Parathyroid adenoma (tissue), 2 donors: Measurements from ENCODE around the gene LAMC2.
A peak's percentile ranks its signal among the peaks of the same experiment; 100 is the strongest.

Experiments used
- H2AFZ ChIP-seq: fragments of 300-600 bp; sonication (generic); one replicate; pipeline ENCODE4 v1.7.0; 2017; ENCODE audit warnings: antibody characterized with exemption, mild to moderate bottlenecking
- H3K27ac ChIP-seq: fragments of 300-600 bp; sonication (generic); one replicate; pipeline ENCODE4 v1.7.0; 2017
- H3K27me3 ChIP-seq: fragments of 300-600 bp; sonication (generic); one replicate; pipeline ENCODE4 v1.7.0; 2017; ENCODE audit warnings: low read length; ENCODE audit not compliant: control insufficient read depth, insufficient read depth
- H3K36me3 ChIP-seq: fragments of 300-600 bp; sonication (generic); one replicate; pipeline ENCODE4 v1.7.0; 2017; ENCODE audit warnings: low read length; ENCODE audit not compliant: control insufficient read depth, insufficient read depth
- H3K4me1 ChIP-seq: fragments of 300-600 bp; sonication (generic); one replicate; pipeline ENCODE4 v1.7.0; 2017; ENCODE audit warnings: control low read depth
- H3K4me2 ChIP-seq: fragments of 300-600 bp; sonication (generic); one replicate; pipeline ENCODE4 v1.7.0; 2017; ENCODE audit warnings: low read length
- H3K4me3 ChIP-seq: fragments of 300-600 bp; sonication (generic); one replicate; pipeline ENCODE4 v1.7.0; 2017; ENCODE audit warnings: low read depth, low read length
- H3K79me2 ChIP-seq: fragments of 300-600 bp; sonication (generic); one replicate; pipeline ENCODE4 v1.7.0; 2017; ENCODE audit warnings: control low read depth
- H3K9ac ChIP-seq: fragments of 300-600 bp; sonication (generic); one replicate; pipeline ENCODE4 v1.7.0; 2017; ENCODE audit warnings: mild to moderate bottlenecking
- H3K9me3 ChIP-seq: fragments of 300-600 bp; sonication (generic); one replicate; pipeline ENCODE4 v1.7.0; 2017; ENCODE audit warnings: low read length; ENCODE audit not compliant: control insufficient read depth
- CTCF ChIP-seq: fragments of 300-600 bp; sonication (generic); IDR thresholded peaks from one replicate; pipeline ENCODE4 v1.7.0; 2017; ENCODE audit warnings: antibody characterized with exemption, mild to moderate bottlenecking
- donor health status: primary hyperparathyroidism.

LAMC2 gene

GRCh38 chr1:183185941-183186490 lies at the start of gene LAMC2:
Gene LAMC2 (plus strand): TSS chr1:183186264. CDS start chr1:183186353, 89 bp downstream.
- TF ChIP-seq CTCF: no peak
- H3K4me3 ChIP-seq: peak within 1 kb of the TSS; percentile 6
- no peaks in the 10 kb centered on the region for H3K27me3 ChIP-seq
- H3K4me1 ChIP-seq: no peaks in the 10 kb centered on the region
- peak within 1 kb of the TSS; percentile 22 for H3K4me2 ChIP-seq
- H3K9ac ChIP-seq: no peak within 1 kb of the TSS
- H3K79me2 ChIP-seq: no peaks in the 10 kb centered on the region
- no peaks in the 10 kb centered on the region for H3K9me3 ChIP-seq
- H2AFZ ChIP-seq: peak within 1 kb of the TSS; percentile 75
- no peak within 1 kb of the TSS for H3K27ac ChIP-seq
- H3K36me3 ChIP-seq: no peaks in the 10 kb centered on the region

DNA sequence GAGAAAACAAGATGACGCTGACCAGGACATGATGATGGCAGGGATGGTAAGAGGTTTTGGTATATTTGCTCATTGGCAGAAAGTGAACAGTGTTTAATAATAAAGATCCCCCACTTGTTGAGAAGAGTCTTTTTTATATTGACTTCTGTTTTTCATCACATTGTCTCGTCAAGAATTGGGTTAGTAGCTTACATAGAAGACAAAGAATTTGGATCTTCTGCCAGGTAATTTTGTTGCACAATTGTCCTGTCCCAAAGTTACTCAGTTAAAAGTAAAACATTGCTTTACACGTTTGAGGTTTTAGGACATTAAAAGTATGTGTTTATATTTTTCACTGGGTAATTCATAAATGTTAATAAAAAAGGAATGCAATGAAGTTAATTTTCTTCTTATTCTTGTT lies 48.3 kb upstream of the LAMC2 start:
- Histone ChIP-seq H3K27me3 (no peaks in the 10 kb centered on the region), H3K9me3 (no peaks in the 10 kb centered on the region), H3K36me3 (no peaks in the 10 kb centered on the region), H3K79me2 (no peaks in the 10 kb centered on the region), H3K4me3 (no peak overlapping the region), H2AFZ (no peak overlapping the region), H3K9ac (no peak overlapping the region), H3K4me1 (no peaks in the 10 kb centered on the region), H3K27ac (no peak overlapping the region), H3K4me2 (no peak overlapping the region)
- no peak for TF ChIP-seq CTCF

DNA sequence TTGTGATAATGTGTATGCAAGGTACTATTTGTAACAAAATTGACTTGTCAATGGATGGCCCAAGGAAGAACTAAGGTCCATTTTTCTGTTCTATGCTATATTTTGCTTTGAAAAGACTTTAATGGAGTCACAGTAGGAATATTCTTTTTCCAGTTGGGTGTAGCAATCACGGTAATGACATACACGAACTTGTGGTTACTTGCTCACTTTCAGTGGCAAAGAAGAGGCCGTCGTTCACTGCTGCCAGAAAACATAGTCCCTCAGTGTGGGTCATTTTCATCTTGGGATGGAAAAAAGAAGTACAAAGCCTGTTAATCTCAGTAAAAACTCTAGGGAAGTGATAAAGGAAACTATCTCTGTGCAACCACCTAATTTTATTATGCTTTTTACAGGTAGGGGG lies 47.8 kb upstream of the LAMC2 start:
- no peak overlapping the region for H3K4me2 ChIP-seq
- no peaks in the 10 kb centered on the region for H3K9me3 ChIP-seq
- no peak overlapping the region for H3K27ac ChIP-seq
- no peak for TF ChIP-seq CTCF
- no peak overlapping the region for H3K4me3 ChIP-seq
- no peak overlapping the region for H3K9ac ChIP-seq
- H3K27me3 ChIP-seq: no peaks in the 10 kb centered on the region
- no peaks in the 10 kb centered on the region for H3K36me3 ChIP-seq
- no peak overlapping the region for H2AFZ ChIP-seq
- H3K4me1 ChIP-seq: no peaks in the 10 kb centered on the region
- H3K79me2 ChIP-seq: no peaks in the 10 kb centered on the region

DNA sequence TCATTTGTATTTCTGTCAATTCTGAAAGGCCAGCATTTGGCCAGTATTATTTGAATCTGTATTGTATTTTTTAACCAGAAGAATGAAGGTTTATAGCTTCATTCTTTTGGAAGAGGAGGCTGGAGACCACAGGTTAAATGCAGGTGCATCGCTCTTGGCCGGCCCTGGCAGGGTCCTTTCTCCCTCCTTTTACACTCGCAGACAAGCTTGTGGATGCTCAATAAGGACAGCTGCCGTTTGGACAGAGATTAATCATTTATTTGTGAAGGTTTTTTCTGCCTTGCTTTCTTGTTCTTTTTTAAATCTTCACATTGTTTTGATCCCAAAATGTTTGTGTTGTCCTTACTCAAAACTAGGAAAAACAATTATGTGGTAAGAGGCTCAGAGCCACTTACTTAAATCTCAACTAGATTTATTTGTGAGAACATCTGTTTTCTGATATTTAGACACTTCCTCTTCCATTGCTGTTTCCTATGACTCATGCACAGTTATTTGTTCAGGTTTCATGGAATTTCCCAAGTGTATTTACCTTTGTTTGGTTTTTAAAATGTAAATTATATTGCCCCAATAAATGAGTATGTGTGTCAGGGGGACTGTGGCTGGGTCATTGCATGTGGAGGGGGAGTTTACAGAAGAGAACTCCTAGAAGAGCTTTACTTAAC lies 46.7 kb upstream of the LAMC2 start:
- no peaks in the 10 kb centered on the region for H3K4me1 ChIP-seq
- no peaks in the 10 kb centered on the region for H3K9me3 ChIP-seq
- TF ChIP-seq CTCF: no peak
- H2AFZ ChIP-seq: no peak overlapping the region
- no peak overlapping the region for H3K27ac ChIP-seq
- H3K27me3 ChIP-seq: no peaks in the 10 kb centered on the region
- no peaks in the 10 kb centered on the region for H3K79me2 ChIP-seq
- H3K9ac ChIP-seq: no peak overlapping the region
- H3K4me3 ChIP-seq: no peak overlapping the region
- H3K4me2 ChIP-seq: no peak overlapping the region
- no peaks in the 10 kb centered on the region for H3K36me3 ChIP-seq

DNA sequence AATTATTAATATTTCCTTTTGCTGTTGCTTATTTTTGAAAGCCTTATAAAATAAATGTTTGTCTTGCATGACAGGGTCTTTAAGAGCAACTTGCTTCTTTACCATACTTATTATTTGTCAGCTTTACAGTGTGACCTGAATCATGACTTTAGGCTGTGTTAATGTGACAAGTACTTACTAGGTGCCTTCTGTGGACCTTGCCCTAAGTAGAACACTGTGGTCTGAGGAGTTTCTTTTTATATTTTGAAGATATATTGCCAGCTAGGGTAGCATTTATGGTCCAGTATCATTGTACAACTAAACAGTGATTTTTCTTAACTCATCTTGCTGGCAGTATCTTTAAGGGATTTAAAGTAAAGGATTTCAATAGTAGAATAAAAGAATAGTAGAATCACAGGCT lies 45.4 kb upstream of the LAMC2 start:
- Histone ChIP-seq H3K9me3 (no peaks in the 10 kb centered on the region), H3K36me3 (no peaks in the 10 kb centered on the region), H3K4me3 (no peak overlapping the region), H2AFZ (no peak overlapping the region), H3K27me3 (no peaks in the 10 kb centered on the region), H3K9ac (no peak overlapping the region), H3K4me2 (no peak overlapping the region), H3K27ac (no peak overlapping the region), H3K79me2 (no peaks in the 10 kb centered on the region), H3K4me1 (no peaks in the 10 kb centered on the region)
- TF ChIP-seq CTCF: no peak
